GM12874 (cell line): ENCODE data around the gene SNX1.
A peak's percentile ranks its signal among the peaks of the same experiment; 100 is the strongest.

Experiments
- CTCF ChIP-seq: IDR thresholded peaks from 2 replicates; pipeline ENCODE4 v1.5.1; 2011; ENCODE audit warnings: low read depth, mild to moderate bottlenecking, control low read depth, low read length, moderate library complexity; ENCODE audit not compliant: insufficient read depth

The SNX1 gene

DNA sequence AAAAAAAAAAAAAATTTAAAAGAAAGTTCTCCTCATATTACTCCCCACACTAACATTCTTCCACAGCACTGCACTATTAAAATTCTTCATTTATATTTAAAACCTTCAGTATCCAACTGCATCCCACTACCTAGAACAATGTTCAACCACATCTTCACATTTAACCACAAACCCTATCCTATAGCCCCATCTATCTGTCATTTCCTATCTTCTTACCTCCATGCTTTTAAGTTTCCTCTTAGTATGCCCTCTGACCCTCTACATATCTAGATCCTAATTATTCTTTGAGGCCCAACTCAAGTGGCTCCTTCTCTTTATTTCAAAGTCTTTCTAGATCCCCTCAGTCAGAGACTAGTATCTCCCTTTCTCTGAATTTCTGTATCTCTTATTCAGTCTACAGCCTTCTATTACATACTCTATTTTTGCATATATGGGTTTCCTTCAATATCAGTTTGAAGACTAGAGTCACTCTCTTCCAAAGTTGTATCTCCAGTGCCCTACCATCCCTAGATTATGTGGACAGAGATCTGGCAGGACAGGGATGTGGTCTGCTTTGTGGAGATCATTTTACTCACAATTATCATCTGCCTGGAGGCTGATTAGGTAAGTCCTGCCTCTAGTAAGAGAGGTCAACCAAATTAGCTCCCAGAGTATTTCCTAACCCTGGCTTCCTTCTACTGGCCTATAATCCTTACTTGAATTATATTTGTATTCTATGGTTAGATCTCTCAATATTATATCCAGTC is 3.5 kb upstream of the SNX1 start:
- 0 out of 2 replicates have a peak, but pooled peaks have one; percentile 2 for TF ChIP-seq CTCF

- TF ChIP-seq CTCF: peak; percentile 35; the same call in 1 of the 2 replicates
Observed at GRCh38 chr15:64092864-64093626, 2.7 kb upstream of the SNX1 start.

DNA sequence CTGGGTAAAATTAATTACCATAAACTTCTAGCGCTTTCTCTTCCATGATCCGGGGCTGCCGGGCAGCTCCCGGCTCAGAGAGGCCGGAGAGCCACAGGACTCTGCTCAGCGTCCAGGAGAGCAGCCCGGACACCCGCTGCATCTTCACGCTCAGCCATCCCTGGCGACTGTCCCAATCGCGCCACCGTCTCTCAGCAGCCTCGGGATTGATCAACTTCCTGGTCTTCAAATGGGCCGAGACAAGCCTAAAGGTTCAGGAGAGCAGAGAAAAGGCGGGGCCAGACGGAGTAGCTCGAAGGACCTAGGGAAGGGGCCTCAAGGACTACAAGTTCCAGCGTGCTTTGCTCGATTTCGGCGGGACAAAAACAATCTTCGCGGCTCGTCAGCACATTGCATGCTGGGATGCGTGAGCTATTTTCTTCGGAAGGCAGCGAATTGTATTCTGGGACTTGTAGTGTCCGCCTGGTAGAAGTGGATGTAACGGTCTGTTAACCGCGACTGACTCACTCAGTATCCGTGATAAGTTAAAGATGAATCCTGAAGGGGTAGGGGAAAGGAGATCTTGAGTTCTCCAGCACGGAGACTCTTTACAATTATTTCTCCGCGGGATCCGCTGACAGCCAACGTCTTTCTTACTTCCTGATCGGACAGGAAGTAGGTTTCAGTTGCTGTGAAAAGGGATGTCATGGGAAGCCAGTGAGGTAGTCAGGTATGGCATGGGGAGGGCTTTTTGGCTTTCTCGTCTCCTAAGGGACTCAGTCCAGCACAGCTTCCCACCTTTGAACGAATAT is 2.0 kb upstream of the SNX1 start, which contains the start of gene CIAO2A:
Gene CIAO2A (minus strand): TSS at position 212 of the 791 bp plus-strand sequence. CDS start 70 bp downstream, at position 142.
- TF ChIP-seq CTCF: no peak

DNA sequence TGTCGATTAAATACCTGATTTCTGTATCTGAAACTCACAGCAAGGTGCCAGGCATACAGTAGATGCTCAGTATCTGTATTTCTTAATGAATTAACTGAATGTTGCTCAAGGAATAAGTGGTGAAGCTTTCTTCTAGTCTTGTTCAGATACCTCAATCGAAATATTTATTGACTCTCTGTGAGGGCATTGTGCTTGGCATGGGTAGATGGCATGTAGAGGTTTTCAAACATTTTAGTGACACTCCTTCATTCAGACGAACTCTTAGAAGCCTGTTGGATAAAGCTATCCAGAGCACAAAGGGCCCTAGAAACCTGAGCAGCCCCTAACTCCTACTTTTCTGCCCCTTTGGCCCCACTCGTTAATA is 369 bp upstream of the SNX1 start:
- TF ChIP-seq CTCF: no peak

DNA sequence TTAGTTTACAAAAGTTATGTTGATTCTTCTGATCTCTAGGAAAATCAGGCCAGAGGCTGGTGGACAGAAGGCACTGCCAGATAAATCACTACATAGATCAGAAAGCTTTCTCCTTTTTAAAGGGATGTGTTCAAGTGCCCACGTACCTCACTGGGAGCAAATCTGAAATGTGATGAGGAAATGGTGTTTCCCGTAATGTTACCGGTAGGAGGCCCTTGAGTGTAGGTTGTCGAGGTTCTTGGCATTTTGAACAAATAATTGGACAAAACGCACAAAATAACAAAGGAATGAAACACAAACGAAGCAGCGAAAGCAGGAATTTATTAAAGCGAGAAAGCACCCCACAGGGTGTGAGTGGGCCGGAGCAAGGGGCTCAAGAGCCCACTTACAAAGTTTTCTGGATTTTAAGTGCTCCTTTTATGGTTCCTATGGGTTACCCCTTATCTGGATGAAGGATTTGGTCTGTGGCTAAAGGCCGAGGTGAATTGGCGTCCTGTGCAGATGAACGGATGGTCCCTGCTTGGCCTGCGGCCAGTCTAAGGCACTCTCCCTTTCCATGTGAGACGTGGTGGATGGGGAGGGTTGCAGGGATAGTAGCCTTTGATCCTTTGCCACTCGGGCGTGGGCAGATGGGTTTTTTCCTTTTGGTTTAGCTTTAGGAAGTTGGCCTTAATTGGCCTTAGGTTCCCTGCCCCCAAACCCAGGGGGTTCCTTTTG is 1.0 kb downstream of the SNX1 start:
- TF ChIP-seq CTCF: no peak

DNA sequence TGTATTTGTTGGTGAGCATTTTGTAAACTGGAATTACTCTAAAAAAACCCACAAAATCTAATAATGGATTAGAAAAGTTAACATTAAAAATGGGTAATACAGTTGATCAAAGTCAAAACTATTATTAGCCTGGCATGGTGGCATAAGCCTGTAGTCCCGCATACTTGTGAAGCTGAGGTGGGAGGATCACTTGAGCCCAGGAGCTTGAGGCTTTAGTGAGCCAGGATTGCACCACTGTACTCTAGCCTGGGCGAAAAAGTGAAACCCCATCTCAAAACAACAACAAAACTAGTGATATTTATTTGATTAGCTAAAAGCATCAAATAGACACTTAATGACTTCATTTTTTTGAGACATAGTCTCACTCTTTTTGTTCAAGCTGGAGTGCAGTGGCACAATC is 3.6 kb downstream of the SNX1 start:
- TF ChIP-seq CTCF: no peak
